Measurements from ENCODE around the gene POGLUT3.

The POGLUT3 gene

DNA sequence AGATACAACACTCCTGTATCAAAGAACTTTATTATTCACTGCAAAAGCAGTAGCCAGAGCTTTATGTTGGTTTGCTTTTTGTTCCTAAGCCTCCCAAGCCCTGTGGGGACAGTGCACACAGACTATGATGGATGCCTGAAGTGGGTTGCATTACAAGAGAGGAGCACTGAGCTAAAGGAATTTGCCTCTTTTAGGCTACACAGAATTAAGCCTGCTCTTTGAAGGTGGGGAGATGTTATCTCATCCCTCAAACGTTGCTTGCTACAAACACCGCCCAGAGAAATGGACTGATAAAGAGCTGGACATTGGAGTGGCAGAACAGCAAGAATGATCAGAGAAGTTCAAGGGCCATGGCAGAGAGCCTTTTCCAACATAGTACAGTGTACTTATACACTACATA is 2.5 kb upstream of the POGLUT3 start:
- DNase-seq (ENCODE audit: low read depth in 3 of 3): no peak

DNA sequence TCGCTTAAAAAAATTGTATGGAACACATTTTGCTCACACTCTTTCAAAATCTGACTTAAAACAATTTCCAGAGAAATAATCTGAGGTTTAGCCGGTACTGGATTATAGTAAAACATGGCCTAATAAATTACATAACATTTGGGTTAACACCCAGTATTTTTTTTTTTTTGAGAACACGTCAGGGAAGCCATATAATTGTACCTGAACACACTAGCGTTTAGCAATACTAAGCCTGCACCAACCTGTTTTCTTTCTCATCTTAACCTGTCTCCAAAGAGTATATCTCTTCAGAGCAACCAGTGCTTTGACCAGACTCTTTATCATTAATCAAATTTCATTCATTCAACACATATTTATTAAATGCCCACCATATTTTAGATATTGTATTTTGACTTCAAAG is 2.0 kb upstream of the POGLUT3 start:
- no peak for DNase-seq (ENCODE audit: low read depth in 3 of 3)

DNA sequence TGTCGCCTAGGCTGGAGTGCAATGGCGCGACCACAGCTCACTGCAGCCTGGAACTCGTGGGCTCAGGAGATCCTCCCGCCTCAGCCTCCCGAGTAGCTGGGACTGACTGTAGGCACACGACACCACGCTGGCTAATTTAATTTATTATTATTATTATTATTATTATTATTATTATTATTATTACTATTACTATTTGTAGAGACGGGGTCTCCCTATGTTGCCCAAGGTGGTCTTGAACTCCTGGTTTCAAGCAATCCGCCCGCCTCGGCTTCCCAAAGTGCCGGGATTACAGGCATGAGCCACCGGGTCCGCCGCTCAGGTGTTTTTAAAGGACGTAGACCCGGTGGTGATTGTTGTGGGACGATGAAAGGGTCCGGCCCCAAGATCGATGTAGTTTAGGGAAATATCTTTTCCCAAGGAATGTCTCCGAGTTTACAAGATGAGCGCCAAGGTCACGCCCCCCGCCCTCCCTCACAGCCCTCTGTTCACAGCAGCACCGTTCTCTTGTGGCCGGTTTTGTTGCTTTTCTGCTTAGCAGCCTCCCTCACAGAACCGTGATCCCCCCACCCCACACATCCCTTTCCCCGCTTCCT is 728 bp upstream of the POGLUT3 start:
- no peak for DNase-seq (ENCODE audit: low read depth in 3 of 3)

DNA sequence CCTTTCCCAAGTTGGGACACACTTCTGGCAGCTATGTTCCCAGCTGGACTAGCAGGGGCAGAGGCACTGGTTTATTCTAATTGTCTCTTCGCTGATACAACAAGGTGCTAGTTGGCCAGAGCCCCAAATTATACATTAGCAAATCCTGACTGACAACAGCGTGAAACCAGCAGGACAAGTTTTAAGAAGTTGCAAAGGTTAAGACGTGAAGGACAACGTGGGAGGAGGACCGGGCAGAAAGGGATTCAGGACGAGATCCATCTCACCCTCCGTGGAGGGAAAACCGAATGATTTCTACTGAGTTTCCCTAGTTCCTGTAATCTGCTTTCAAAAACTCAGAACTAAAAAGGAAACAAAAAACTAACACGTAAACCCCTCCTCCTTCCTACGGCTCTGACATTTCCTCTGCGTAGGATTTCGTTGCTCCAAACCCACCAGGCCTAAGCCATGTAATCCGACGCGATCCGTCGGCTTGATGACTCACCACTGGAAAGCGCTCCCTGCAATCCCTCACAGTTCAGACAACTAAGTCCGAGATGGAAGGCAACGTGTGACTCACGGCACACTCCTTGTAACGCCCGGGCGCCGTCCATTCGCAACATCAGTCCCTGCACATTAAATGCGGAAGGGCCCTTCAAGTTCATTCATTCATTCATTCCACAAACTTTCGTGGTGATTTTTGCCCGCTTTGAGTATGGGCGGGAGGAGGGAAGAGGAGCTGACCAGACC is 703 bp downstream of the POGLUT3 start:
- DNase-seq (ENCODE audit: low read depth in 3 of 3): peak; percentile 39 to 73 (median 52)

DNA sequence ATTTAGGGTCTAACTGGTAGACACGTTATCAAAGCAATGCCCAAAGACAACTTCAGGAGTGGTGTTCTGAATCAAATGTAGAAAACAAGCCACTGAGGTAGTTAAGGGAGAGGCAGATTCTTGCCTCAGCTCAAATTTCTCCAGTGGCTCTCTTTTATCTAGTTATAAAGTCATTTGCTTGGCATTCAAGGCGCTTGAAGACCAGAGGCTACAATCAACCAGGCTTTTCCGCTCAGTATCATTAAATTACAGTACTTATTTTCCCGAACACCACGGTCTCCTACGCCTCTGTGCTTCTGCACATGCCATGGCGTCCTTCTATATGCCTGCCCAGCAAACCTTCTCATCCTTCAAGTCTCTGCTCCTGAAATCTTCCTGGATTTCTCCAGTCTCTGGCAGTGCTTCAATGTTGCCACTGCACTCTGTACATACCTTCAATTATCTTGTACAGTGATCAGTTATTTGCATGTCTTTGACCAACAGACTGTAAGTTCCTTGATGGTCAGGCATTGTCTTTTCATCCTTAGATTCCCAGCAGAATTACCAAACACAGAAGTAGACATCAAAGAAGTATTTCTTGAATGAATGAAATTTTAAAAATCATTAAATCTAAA is 1.4 kb downstream of the POGLUT3 start:
- no peak for DNase-seq (ENCODE audit: low read depth in 3 of 3)

DNA sequence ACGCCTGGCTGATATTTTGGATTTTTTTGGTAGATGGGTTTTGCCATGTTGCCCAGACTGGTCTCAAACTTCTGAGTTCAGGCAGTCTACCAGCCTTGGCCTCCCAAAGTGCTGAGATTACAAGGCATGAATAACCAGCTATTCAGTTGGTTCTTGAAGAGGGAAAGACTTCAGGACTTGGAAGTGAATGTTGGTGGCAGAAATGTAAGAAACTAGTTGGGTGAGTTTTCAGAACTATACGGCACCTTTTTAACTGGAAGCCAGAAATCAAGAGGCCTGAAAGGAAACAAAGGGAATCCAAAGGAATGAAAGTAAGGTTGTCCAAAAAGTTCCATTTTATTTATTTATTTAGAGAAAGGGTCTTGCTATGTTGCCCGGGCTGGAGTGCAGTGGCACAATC is 2.9 kb downstream of the POGLUT3 start:
- no peak for DNase-seq (ENCODE audit: low read depth in 3 of 3)

DNA sequence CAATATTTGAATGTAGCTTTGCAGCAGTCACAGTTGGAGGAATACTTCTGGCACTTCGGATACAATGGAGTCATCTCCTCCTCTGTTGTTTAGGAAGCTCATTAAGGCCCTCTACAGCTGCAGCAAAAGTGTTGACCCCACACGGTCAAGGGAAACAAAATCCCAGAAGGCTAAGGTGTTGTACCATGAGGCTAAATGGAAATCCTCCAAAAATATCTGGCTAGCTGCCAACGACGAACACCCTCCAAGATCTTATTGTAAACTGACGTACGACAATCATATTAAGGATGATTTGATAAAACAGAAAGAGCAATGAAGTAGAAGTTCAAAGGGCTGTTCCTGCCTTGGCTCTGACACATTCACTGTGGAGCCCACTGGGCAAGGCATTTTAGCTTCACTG is 4.0 kb downstream of the POGLUT3 start:
- DNase-seq (ENCODE audit: low read depth in 3 of 3): no peak

DNA sequence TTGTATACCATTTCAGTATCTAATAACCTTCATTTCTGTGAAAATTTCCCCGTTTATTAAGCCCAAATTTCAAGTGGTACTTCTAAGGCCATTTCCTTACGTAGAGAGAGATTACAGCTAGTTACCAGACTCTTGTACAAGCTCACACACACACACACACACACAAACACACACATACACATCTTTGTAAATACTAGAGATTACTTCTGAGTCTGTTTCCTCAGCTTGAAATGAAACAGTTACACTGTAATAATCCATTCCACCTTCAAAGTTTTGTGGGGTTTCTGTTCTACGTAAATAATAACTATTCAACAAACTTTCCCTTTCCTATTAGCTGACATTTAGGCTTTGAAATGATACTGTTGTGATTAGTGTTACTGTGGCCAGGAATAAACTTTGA is 6.2 kb downstream of the POGLUT3 start:
- DNase-seq (ENCODE audit: low read depth in 3 of 3): no peak

DNA sequence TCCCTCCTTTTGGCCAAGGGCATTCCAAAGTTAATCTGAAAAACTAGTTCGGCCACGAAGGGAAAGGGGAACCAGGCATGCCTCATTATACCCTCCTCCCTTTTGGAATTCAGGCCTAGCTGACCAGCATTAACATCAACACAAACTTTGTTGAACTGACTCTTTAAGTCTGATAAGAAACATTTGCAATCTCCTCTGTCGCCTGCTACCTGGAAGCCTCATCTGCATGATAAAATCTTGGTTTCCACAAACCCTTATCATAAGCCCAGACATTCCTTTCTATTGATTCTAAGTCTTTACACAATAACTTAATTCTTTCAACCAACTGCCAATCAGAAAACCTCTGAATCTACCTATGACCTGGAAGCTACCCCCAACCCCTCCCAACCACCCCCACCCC is 11.4 kb downstream of the POGLUT3 start:
- DNase-seq (ENCODE audit: low read depth in 3 of 3): no peak

DNA sequence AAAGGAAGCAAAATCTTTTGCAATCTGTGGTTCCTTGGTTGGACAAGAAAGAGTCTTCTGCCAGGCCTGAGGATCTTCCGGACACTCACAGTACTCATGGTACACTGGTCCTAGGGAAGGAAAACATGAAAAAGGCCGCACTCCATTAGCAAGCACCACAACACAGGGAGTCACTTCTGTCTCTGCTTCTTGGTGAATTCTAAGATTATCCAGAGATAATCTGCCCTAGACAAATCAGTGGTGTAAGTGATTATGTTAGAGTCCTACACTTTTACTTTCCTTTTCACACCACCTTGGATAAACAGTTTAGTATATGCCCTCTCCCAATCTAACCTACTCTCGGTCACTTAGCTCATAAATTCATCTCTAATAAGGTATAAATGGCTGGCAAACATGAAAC is 11.9 kb downstream of the POGLUT3 start:
- DNase-seq (ENCODE audit: low read depth in 3 of 3): no peak

DNA sequence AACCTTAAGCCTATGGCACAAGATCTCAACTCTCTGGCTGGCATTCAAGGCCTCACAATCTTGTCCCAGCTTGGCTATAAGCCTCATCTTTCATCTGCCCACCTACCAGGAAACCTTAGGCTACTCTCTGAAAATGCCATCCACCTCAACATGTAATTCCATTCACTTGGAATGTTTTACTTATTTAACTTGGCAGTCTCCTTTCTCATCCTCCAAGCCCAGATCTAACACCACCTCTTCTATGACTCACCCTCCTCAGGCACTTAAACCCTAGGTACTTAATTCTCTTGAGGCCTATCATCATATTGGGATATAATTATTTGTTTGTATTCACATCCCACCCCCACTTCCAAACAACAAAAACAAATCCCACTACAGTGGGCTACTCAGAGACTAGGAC is 15.0 kb downstream of the POGLUT3 start:
- DNase-seq (ENCODE audit: low read depth in 3 of 3): no peak

DNA sequence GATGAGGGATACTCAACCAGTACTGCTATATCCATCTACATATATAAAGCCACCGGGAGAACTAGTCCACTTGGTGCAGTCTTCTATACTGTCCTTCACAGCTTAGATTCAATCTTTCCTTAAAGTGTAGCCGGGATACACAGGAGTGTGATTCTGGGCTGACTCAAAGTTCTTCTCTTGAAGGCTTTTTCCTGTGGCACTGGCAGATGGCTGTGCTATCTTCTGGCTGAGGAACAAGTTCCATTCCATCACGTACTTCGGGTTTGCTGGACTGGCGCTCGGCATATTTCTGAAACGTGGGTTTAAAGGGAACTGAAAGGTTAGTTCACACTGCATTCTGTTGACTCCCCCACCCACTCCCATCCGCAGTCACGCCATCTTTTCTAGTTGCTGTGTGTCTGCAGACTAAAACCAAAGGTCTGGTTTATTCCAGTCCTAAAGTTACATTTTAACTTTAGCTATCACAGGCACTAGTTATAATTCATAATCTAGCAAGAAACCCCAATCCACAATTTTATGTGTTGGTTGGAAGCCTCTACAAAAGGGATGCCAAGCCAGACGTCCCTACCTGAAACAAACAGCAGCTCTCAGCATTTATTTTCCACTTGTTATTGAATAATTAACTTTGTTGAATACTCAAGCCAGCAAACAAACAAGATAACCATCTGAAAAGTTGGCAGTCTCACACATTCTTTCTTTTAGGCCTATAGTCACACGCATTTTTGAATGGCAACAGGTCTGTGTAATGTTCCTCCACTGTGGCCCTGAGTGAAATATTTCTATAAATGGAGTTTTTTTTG is 23.3 kb downstream of the POGLUT3 start:
- DNase-seq (ENCODE audit: low read depth in 3 of 3): no peak

DNA sequence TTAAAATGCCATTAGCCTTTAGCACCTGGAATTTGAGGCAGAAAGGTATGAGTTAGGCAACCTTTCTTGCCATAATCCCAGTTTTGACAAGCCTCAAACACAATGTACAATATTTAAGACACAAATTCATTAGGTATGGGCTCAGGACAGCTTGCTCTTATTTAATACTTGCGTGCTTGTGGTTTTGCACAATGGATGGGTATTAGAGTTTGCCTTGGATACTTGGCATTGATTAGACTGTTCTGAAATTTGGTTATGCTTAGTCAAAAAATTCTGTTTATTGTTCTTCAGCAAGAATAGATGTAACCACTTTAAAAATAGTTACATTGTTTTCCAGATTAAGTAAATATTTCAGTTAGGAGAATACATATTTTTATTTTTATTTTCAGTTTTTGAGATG is 25.5 kb downstream of the POGLUT3 start:
- DNase-seq (ENCODE audit: low read depth in 3 of 3): no peak

DNA sequence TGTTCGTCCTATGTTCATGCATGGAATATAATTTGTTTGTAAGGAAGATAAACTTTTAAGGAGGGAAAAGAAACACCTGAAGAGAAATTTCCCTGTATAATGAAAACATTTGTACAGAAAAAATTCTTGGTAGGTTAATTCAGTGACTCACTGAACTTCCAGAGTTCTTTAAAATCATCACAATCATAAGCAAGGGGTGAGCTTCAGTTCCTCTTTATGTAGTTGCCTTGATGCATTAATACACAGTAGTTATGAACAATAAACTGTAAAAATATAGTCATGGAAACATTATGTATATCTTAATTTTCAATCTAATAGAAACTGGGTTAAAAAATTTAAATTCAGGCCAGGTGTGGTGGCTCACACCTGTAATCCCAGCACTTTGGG is 29.7 kb downstream of the POGLUT3 start:
- no peak for DNase-seq (ENCODE audit: low read depth in 3 of 3)

DNA sequence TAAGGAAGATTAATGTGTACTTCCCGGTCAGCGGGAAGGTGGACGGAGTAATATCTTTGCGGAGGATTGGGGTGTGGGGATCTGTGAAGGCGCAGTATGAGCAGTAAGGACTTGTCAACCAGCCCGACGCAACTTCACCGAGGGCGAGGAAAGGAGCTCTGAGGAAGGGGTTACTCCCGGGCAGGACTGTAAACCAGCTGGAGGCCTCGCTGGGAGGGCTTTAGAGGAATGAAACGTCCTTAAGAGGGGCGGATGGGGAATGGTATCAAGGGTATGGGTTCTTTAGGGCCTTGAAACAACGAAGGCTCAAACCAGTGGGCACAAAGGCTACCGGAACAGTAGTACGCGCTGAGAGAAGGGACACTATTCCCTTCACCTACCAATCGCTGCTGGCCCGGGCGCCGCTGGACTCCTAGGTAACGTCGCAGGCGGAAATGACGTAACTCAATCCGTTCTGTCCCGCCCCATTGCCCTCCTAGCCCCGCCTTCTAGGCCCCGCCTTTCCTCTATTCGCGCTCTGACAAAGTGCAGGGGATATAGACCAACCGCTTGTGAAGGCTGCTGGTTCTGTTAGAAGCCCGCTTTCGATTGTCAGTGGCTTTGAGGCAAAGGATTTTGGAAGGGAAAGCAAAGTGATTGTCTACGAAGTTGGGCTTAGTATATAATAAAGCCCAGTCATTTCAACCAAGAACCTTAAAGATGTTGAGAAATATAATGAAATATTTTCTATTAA is 30.9 kb downstream of the POGLUT3 start, which contains the start of gene C11orf65:
C11orf65 (minus strand) TSS at position 439 of the 733 bp plus-strand sequence. CDS start 5,970 bp downstream, outside the sequence.
- DNase-seq (ENCODE audit: low read depth in 3 of 3): peak; percentile 88 to 92 (median 88)

DNA sequence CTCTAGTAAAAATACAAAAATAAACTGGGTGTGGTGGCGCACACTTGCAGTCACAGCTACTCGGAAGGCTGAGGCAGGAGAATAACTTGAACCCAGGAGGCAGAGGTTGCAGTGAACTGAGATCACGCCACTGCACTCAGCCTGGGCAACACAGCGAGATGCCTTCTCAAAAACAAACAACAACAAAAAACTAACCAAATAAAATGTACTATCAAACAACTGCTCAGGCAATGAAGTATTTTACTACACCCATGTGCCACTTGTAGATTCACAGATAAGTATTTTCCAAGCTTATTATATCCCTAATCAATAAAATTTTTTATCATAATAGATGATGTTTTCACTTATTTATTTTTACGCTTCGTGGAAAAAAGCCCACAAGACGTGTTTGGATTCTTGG is 31.8 kb downstream of the POGLUT3 start:
- no peak for DNase-seq (ENCODE audit: low read depth in 3 of 3)

DNA sequence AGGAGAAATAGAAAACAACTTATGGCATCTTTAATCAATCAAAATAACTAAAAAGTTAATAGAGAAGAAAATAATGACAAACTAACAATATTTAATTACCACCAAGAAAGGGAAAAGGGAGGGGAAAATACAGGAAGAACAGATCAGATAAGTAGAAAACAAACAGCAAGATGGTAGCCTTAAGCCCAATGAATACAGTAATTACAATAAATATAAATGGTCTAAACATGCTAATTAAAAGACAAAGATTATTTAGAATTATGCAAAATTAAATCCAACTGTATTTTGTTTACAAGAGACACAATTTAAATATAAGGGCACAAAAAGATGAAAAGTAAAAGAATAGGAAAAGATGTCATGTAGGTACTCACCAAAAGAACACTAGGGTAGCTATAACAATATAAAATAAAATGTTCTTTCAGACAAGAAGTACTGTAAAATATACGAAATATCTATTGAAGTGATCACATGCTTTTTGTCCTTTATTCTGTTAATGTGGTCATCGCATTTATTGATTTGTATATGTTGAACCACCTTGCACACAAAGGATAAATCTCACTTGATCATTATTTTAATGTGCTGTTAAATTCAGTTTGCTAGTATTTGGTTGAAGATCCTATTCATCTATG is 44.9 kb downstream of the POGLUT3 start:
- no peak for DNase-seq (ENCODE audit: low read depth in 3 of 3)

Data from stimulated activated CD4-positive, alpha-beta T cell treated with anti-CD3 and anti-CD28 coated beads, TNF-alpha, amount 100 ng/mL, for 48 hours (primary cell).